NOMO-1 treated with dmso at 0.1 percent for 144 hours (cell line): ENCODE results near the gene APOBR.
"Not testable (repeated sequence)": the region's sequence is repeated elsewhere in the genome, so short reads cannot be mapped to it uniquely, and the experiment has no call there.

Source experiments
- DNase-seq: peaks from one replicate; lab custom pipeline; 2025; ENCODE audit not compliant: unreplicated experiment; lab: John Stamatoyannopoulos, UW

The APOBR gene

GRCh38 chr16:28497861-28498599 lies 3.6 kb downstream of the APOBR start:
- no peak for DNase-seq

- no peak for DNase-seq
These were observed 4.4 kb downstream of the APOBR start for GRCh38 chr16:28498666-28499381.

- DNase-seq: no peak
These were observed 5.4 kb downstream of the APOBR start for GRCh38 chr16:28499854-28500253.

GRCh38 chr16:28500476-28501180 lies 6.2 kb downstream of the APOBR start:
- DNase-seq: not testable (repeated sequence)

- no peak for DNase-seq
These were observed 7.1 kb downstream of the APOBR start for GRCh38 chr16:28501258-28502232.

GRCh38 chr16:28502290-28502689 lies 7.8 kb downstream of the APOBR start:
- no peak for DNase-seq

- DNase-seq: no peak
These were observed 9.2 kb downstream of the APOBR start for GRCh38 chr16:28503470-28504259.

GRCh38 chr16:28504707-28505404 lies 10.4 kb downstream of the APOBR start:
- no peak for DNase-seq

GRCh38 chr16:28505489-28506137 lies 11.2 kb downstream of the APOBR start:
- DNase-seq: no peak

GRCh38 chr16:28511031-28511430 lies 16.6 kb downstream of the APOBR start:
- no peak for DNase-seq

GRCh38 chr16:28511801-28512789 lies 17.7 kb downstream of the APOBR start:
- DNase-seq: no peak

GRCh38 chr16:28513484-28514181 lies 19.2 kb downstream of the APOBR start:
- DNase-seq: no peak

- no peak for DNase-seq
These were observed 19.8 kb downstream of the APOBR start for GRCh38 chr16:28514246-28514645.

GRCh38 chr16:28520672-28521071 lies 26.2 kb downstream of the APOBR start:
- DNase-seq: no peak

- no peak for DNase-seq
These were observed 27.0 kb downstream of the APOBR start for GRCh38 chr16:28521436-28521835.

- no peak for DNase-seq
These were observed 28.3 kb downstream of the APOBR start for GRCh38 chr16:28522792-28523191.

GRCh38 chr16:28524681-28525171 lies 30.3 kb downstream of the APOBR start:
- no peak for DNase-seq
